Spleen (tissue), 11 donors: ENCODE measurements around the gene PCBP3. TPM values are rescaled to one million over a fixed set of nuclear protein-coding genes. Genes with fewer than 3 reads are reported as not detected.
A peak's percentile ranks its signal among the peaks of the same experiment; 100 is the strongest.

Experiments
- DNase-seq: peaks from one replicate; pipeline ENCODE4 v3.0.0-alpha.2; 2020
- H3K27ac ChIP-seq, 8 donors: fragments of 200-600 bp; sonication (generic) in 7 of 8; 1 replicate in 4 of 8; 2 replicates in 4 of 8; pipeline versions ENCODE4 v1.5.0 to v1.8.0; 2016 to 2021; ENCODE audit warnings: inconsistent platforms in 4 of 8, mild to moderate bottlenecking in 4 of 8, moderate library complexity in 1 of 8
- H3K27me3 ChIP-seq, 7 donors: fragments of 200-600 bp; sonication (generic) in 6 of 7; replicated peaks in 1 of 7; 1 replicate in 4 of 7; 2 replicates in 3 of 7; pipeline versions ENCODE4 v1.5.0 to v1.8.0; 2016 to 2021; ENCODE audit warnings: inconsistent platforms in 3 of 7, mild to moderate bottlenecking in 1 of 7
- H3K36me3 ChIP-seq, 6 donors: fragments of 200-600 bp; sonication (generic) in 5 of 6; 1 replicate in 4 of 6; 2 replicates in 2 of 6; pipeline versions ENCODE4 v1.5.0 to v1.8.0; 2016 to 2021; ENCODE audit warnings: inconsistent platforms in 2 of 6
- H3K4me1 ChIP-seq, 6 donors: fragments of 200-600 bp; sonication (generic) in 5 of 6; 1 replicate in 3 of 6; 2 replicates in 3 of 6; pipeline versions ENCODE4 v1.5.0 to v1.8.0; 2016 to 2021; ENCODE audit warnings: inconsistent platforms in 3 of 6
- H3K4me3 ChIP-seq, 8 donors: fragments of 200-600 bp; sonication (generic) in 7 of 8; 1 replicate in 4 of 8; 2 replicates in 4 of 8; pipeline versions ENCODE4 v1.5.0 to v1.8.0; 2016 to 2021; ENCODE audit warnings: inconsistent platforms in 4 of 8, mild to moderate bottlenecking in 4 of 8, moderate library complexity in 2 of 8
- H3K9me3 ChIP-seq, 8 donors: fragments of 200-600 bp; sonication (generic) in 7 of 8; 1 replicate in 4 of 8; 2 replicates in 4 of 8; pipeline versions ENCODE4 v1.5.0 to v1.8.0; 2016 to 2021; ENCODE audit warnings: inconsistent platforms in 4 of 8
- CTCF ChIP-seq, 11 experiments: fragments of 200-600 bp in 7 of 11; fragments of 450-650 bp in 4 of 11; sonication (generic) in 4 of 11; IDR thresholded peaks in 8 of 11; conservative IDR thresholded peaks in 3 of 11; 1 replicate in 7 of 11; 2 replicates in 4 of 11; pipeline versions ENCODE4 v1.4.0 to v1.8.0; 2016 to 2021; ENCODE audit warnings: antibody characterized with exemption in 11 of 11, inconsistent platforms in 4 of 11, mild to moderate bottlenecking in 1 of 11
- POLR2A ChIP-seq, 3 donors: fragments of 450-650 bp; IDR thresholded peaks; one replicate each; pipeline ENCODE4 v1.5.1; 2017; ENCODE audit warnings: antibody characterized with exemption in 3 of 3, mild to moderate bottlenecking in 1 of 3
- POLR2AphosphoS5 ChIP-seq, 3 donors: sonication (generic); formaldehyde crosslinking; IDR thresholded peaks; one replicate each; pipeline ENCODE4 v1.5.1; 2017; ENCODE audit warnings: antibody characterized with exemption in 3 of 3
- WGBS, 5 donors: extraction: QIAGEN DNeasy Blood & Tissue Kit in 3 of 5; methylation state at CpG; one replicate each; pipeline versions ENCODE4 v1.1.5 to v1.1.7; 2013 to 2018; 5-methylcytosine and 5-hydroxymethylcytosine counted together
- intact Hi-C: fragments of 100-400 bp; cut with DNase I; formaldehyde crosslinking; loops from one replicate; pipeline ENCODE4 v1.15.0; 2023; ENCODE audit warnings: low total_unique reads
- polyA plus RNA-seq, 3 donors: library from polyadenylated mRNA; stranded (reverse); fragments of 200-250 nt; gene quantifications; one replicate each; pipeline ENCODE4 v1.2.1, GENCODE V29; 2013
- total RNA-seq, 7 donors: library from RNA; depleted of rRNA in 3 of 7; stranded (reverse); fragments of >200 nt in 3 of 7; fragmentation: NEBNext Ultra II Directional in 4 of 7; extraction: Animal tissue kit (Norgen Biotek cat#: 25700) in 4 of 7; gene quantifications; one replicate each; pipeline versions ENCODE4 v1.1.0 to v1.2.1, GENCODE V29; 2016 to 2021
- donor health status: healthy with polysubstance abuse.
- donor health status: DM: no; HTN: no; CAD: no; lungs with moderate emphysema.
- donor health status: DM: no; HTN: no; CAD: no.
- donor health status: Bipolar disorder and iron deficiency.
- donor health status: healthy.
- donor health status: DM: no; HTN: no; CAD: no.
- donor health status: DM: yes; HTN: yes; CAD: no.

Gene PCBP3
- total and polyA plus RNA-seq, 10 donors, result 4.2 to 31.6 (median 15.2) TPM

- peak in 2 of 3 donors; percentile 15 to 20 for TF ChIP-seq POLR2AphosphoS5 (IDR thresholded peaks at IDR 0.05)
- TF ChIP-seq POLR2A (IDR thresholded peaks at IDR 0.05), result no peak
- 90 to 95% (median 92%) methylated on average over 24 to 38 of the region's 38 CpGs for WGBS, 5 donors
- Histone ChIP-seq H3K27ac (peak overlapping the region in 4 of 8 donors; percentile 4 to 73 (median 40)), H3K9me3 (no peaks in the 10 kb centered on the region), H3K27me3 (peaks cover 0 to 41% (median 9%) of the 10 kb centered on the region in 7 donors), H3K4me1 (peaks cover 0 to 33% (median 19%) of the 10 kb centered on the region in 6 donors), H3K36me3 (peaks cover 0 to 38% (median 4%) of the 10 kb centered on the region in 6 donors), H3K4me3 (peak overlapping the region in 5 of 8 donors; percentile 4 to 79 (median 53))
- intact Hi-C loops, result no loop called here
- peak; percentile 75 for DNase-seq
Observed at GRCh38 chr21:45983981-45984551, 340.5 kb downstream of the PCBP3 start.

GRCh38 chr21:45984584-45985095, 341.1 kb downstream of the PCBP3 start:
- intact Hi-C loops, result no loop called here

GRCh38 chr21:45985471-45986315, 342.2 kb downstream of the PCBP3 start:
- Histone ChIP-seq H3K4me1 (peaks cover 0 to 30% (median 19%) of the 10 kb centered on the region in 6 donors), H3K36me3 (peaks cover 0 to 54% (median 6%) of the 10 kb centered on the region in 6 donors), H3K4me3 (no peak overlapping the region), H3K27ac (peak overlapping the region in 2 of 8 donors; percentile 8 to 24), H3K9me3 (no peaks in the 10 kb centered on the region), H3K27me3 (peaks cover 0 to 28% (median 9%) of the 10 kb centered on the region in 7 donors)
- WGBS, 5 donors, result 83 to 92% (median 87%) methylated on average over 24 to 37 of the region's 37 CpGs
- DNase-seq, result peak; percentile 75
- intact Hi-C loops, result no loop called here
- TF ChIP-seq POLR2AphosphoS5 (IDR thresholded peaks at IDR 0.05) (no peak), CTCF (IDR thresholded peaks at IDR 0.05 in 8 of 11, conservative IDR thresholded peaks at IDR 0.05 in 3 of 11) (no peak), POLR2A (IDR thresholded peaks at IDR 0.05) (no peak)

More at GRCh38 chr21:45984584-45985095, 341.1 kb downstream of the PCBP3 start:
- no peak for DNase-seq
- Histone ChIP-seq H3K4me3 (no peak overlapping the region), H3K4me1 (peaks cover 0 to 33% (median 19%) of the 10 kb centered on the region in 6 donors), H3K9me3 (no peaks in the 10 kb centered on the region), H3K36me3 (peaks cover 0 to 43% (median 6%) of the 10 kb centered on the region in 6 donors), H3K27ac (peak overlapping the region in 2 of 8 donors; percentile 4 to 21), H3K27me3 (peaks cover 0 to 35% (median 9%) of the 10 kb centered on the region in 7 donors)
- 61 to 89% (median 73%) methylated on average over 3 of the region's 3 CpGs for WGBS, 5 donors
- TF ChIP-seq CTCF (IDR thresholded peaks at IDR 0.05 in 8 of 11, conservative IDR thresholded peaks at IDR 0.05 in 3 of 11) (no peak), POLR2A (IDR thresholded peaks at IDR 0.05) (no peak)

- H3K27ac ChIP-seq, result no peak overlapping the region
- intact Hi-C loops, result no loop called here
- no peak for TF ChIP-seq POLR2A (IDR thresholded peaks at IDR 0.05)
- TF ChIP-seq CTCF (IDR thresholded peaks at IDR 0.05 in 8 of 11, conservative IDR thresholded peaks at IDR 0.05 in 3 of 11), result no peak
- TF ChIP-seq POLR2AphosphoS5 (IDR thresholded peaks at IDR 0.05), result no peak
- WGBS, 5 donors, result 87 to 94% (median 91%) methylated on average over 17 to 36 of the region's 36 CpGs
- H3K27me3 ChIP-seq, result peaks cover 0 to 23% (median 9%) of the 10 kb centered on the region in 7 donors
- peaks cover 0 to 61% (median 7%) of the 10 kb centered on the region in 6 donors for H3K36me3 ChIP-seq
- H3K4me3 ChIP-seq, result no peak overlapping the region
- peak; percentile 65 for DNase-seq
- H3K4me1 ChIP-seq, result peaks cover 0 to 24% (median 13%) of the 10 kb centered on the region in 6 donors
- H3K9me3 ChIP-seq, result no peaks in the 10 kb centered on the region
Observed at GRCh38 chr21:45986316-45987051, 343.0 kb downstream of the PCBP3 start.
